Kidney epithelial cell (primary cell): ENCODE measurements around the gene C1orf198. TPM values are rescaled to one million over a fixed set of nuclear protein-coding genes. Genes with fewer than 3 reads are reported as not detected.

Experiments
- DNase-seq: peaks from one replicate; pipeline ENCODE4 v3.0.0-alpha.2; 2010; ENCODE audit warnings: low read depth
- H3K27me3 ChIP-seq: 2 replicates; pipeline ENCODE4 v1.6.0; 2011; ENCODE audit warnings: low read length; ENCODE audit not compliant: control insufficient read depth, insufficient read depth
- H3K36me3 ChIP-seq: 2 replicates; pipeline ENCODE4 v1.5.1; 2011; ENCODE audit warnings: low read length; ENCODE audit not compliant: control insufficient read depth, insufficient read depth
- H3K4me3 ChIP-seq: 2 replicates; pipeline ENCODE4 v1.5.1; 2011; ENCODE audit warnings: low read depth, mild to moderate bottlenecking, control low read depth, low read length
- total RNA-seq: library from RNA; depleted of rRNA; stranded (reverse); fragments of >200 nt; gene quantifications from 2 replicates; pipeline ENCODE4 v1.2.3, GENCODE V29; 2015
- TF ChIP-seq, protein P1 (sequence below): IDR thresholded peaks from 2 replicates; pipeline ENCODE4 v1.5.1; 2011; ENCODE audit warnings: mild to moderate bottlenecking, moderate library complexity, low read length, control low read depth, inconsistent platforms; ENCODE audit not compliant: insufficient read depth, poor library complexity, severe bottlenecking

C1orf198 gene
- total RNA-seq, 1 donor from 2014 or later = 68.6 TPM

DNA sequence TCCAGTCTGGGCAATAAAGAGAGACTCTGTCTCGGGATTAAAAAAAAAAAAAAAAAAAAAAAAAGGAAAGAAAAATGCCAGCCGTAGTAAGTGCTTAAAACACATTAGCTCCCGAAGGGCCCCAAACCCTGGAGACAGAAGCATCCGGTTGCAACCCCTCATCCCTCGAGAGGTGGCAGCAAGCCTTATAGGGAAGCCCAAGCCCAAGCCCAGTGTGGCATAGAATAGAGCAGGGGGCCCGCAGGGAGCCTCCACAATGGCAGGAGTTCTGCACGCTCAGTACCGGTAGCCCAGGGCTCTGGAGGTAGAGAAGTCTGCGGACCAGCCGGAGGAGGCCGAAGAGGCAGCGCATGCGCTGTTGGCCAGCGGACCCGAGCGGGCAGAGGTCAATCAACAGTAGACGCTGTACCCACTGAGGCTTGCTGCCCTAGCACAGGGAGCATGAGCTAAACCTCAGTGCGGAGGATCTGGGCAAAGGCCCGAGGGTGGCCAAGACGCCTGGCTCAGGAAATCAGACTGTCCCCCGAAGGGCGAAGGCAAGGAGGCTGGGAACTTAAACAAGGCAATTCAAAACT, 34.1 kb upstream of the C1orf198 start:
- TF ChIP-seq, protein P1, sequence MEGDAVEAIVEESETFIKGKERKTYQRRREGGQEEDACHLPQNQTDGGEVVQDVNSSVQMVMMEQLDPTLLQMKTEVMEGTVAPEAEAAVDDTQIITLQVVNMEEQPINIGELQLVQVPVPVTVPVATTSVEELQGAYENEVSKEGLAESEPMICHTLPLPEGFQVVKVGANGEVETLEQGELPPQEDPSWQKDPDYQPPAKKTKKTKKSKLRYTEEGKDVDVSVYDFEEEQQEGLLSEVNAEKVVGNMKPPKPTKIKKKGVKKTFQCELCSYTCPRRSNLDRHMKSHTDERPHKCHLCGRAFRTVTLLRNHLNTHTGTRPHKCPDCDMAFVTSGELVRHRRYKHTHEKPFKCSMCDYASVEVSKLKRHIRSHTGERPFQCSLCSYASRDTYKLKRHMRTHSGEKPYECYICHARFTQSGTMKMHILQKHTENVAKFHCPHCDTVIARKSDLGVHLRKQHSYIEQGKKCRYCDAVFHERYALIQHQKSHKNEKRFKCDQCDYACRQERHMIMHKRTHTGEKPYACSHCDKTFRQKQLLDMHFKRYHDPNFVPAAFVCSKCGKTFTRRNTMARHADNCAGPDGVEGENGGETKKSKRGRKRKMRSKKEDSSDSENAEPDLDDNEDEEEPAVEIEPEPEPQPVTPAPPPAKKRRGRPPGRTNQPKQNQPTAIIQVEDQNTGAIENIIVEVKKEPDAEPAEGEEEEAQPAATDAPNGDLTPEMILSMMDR = no peak
- H3K4me3 ChIP-seq = no peak overlapping the region
- DNase-seq = no peak
- H3K27me3 ChIP-seq = no peaks in the 10 kb centered on the region
- no peaks in the 10 kb centered on the region for H3K36me3 ChIP-seq

DNA sequence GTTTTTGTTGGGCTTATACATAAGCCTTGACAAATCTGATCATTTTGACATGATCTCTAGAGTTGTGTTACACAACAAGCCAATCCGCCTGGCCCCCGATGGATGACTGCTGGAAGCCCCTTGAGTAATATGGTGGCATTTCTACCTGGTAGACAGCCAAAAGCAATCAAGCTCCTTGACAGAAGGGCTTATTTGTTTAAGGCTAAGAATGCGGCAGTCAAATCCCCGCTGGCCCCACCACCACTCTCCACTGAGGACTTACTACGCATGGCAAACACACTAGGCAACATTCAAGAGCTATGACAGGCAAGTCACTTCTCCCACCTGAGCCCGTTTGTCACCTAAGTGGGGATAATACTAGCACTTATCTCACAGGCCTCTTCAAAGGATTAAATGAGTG, 33.4 kb upstream of the C1orf198 start:
- no peak overlapping the region for H3K4me3 ChIP-seq
- no peaks in the 10 kb centered on the region for H3K36me3 ChIP-seq
- TF ChIP-seq, protein P1 = no peak
- no peak for DNase-seq
- H3K27me3 ChIP-seq = no peaks in the 10 kb centered on the region

DNA sequence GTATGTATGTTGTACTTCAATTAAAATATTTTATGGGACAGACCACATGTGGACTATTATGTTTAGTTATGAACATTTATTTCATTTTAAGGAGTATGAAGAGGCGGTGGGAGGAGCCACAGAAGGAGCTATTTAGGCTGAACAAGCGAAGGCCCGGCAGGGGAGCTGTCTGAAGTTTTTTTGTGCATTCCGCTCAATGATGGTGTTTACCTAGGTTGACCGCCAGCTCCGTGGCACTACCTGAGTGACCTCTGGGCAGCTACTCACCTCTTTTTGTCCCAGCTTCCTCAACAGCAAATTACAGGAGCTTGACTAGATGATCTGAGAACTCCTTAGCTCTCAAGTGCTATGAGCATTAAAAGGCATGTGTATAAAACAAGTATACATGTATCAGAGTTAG, 32.7 kb upstream of the C1orf198 start:
- Histone ChIP-seq H3K36me3 (no peaks in the 10 kb centered on the region), H3K27me3 (no peaks in the 10 kb centered on the region), H3K4me3 (no peak overlapping the region)
- DNase-seq = no peak
- TF ChIP-seq, protein P1 = no peak

DNA sequence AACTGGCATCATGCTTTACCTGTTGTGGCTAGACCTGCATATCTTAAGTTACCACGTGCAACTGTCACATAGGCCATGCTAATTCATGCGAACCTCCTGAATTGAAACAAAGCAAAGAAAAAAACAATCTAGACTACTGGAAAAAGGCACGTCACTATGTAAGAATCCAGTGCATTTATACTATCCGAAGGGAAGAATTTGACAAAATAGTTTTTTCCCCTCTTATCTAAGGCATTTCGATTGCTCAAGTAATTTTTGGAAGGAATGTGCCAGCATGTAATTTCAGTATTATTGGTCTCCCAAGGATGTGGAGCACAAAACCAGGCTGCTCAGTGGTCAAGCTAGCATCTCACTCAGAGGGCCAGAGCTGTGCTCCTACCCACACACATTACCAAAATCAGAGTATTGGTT, 31.5 kb upstream of the C1orf198 start:
- H3K27me3 ChIP-seq = no peaks in the 10 kb centered on the region
- no peaks in the 10 kb centered on the region for H3K36me3 ChIP-seq
- TF ChIP-seq, protein P1 = no peak
- H3K4me3 ChIP-seq = no peak overlapping the region
- DNase-seq = no peak

DNA sequence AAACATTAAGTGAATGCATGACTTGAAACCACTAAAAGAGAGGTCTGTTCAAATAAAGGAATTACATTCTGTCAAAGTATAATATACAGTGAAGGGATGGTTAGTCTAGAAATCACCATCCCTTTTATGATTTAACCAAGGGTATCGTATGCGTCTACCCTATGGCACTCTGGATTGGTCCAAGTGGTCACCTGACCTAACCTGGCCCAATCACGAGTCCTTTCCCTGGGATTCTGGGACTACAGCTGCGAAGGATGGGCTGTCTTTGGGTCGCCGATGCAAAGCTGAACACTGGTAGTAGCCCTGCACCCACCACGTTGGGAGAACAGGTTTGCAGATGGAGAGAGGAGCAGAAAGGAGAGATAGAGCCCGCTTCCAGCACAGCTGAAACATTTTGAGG, 30.4 kb upstream of the C1orf198 start:
- TF ChIP-seq, protein P1 = no peak
- DNase-seq = no peak
- Histone ChIP-seq H3K4me3 (no peak overlapping the region), H3K27me3 (no peaks in the 10 kb centered on the region), H3K36me3 (no peaks in the 10 kb centered on the region)

DNA sequence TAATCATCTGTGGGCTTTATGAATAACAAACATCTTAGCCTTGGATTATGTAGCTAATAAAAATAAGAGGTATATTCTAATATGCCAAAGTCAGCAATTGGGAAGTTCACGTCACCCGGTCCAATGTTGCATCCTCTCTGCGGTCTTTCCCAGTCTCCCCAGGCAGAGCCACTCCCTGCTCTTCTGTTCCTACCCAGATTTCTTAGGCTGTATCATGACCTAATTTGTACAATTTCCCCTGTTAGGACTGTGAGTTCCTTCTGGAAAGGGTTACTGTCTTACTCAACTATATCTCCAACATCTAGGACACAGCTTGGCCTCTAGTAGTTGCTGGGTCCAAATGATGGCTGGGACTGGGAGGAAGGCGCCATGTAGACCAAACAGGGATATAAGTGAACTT, 29.8 kb upstream of the C1orf198 start:
- TF ChIP-seq, protein P1 = no peak
- no peak for DNase-seq
- H3K4me3 ChIP-seq = no peak overlapping the region
- H3K36me3 ChIP-seq = no peaks in the 10 kb centered on the region
- no peaks in the 10 kb centered on the region for H3K27me3 ChIP-seq
